SU-DHL-6 (cell line): ENCODE results near the gene NSDHL.

Source experiments
- EZH2phosphoT487 ChIP-seq: fragments of 200-600 bp; sonication (generic), shearing (Covaris generic); conservative IDR thresholded peaks from 2 replicates; pipeline ENCODE4 v1.6.1; 2018; ENCODE audit warnings: mild to moderate bottlenecking, antibody characterized with exemption, low read length, moderate library complexity, mixed read lengths
- TF ChIP-seq, protein P1 (sequence below): fragments of 200-600 bp; sonication (generic); IDR thresholded peaks from one replicate; pipeline ENCODE4 v1.5.1; 2017; ENCODE audit warnings: antibody characterized with exemption, mild to moderate bottlenecking, low read length, moderate library complexity; ENCODE audit not compliant: insufficient read depth, poor library complexity, severe bottlenecking

DNA sequence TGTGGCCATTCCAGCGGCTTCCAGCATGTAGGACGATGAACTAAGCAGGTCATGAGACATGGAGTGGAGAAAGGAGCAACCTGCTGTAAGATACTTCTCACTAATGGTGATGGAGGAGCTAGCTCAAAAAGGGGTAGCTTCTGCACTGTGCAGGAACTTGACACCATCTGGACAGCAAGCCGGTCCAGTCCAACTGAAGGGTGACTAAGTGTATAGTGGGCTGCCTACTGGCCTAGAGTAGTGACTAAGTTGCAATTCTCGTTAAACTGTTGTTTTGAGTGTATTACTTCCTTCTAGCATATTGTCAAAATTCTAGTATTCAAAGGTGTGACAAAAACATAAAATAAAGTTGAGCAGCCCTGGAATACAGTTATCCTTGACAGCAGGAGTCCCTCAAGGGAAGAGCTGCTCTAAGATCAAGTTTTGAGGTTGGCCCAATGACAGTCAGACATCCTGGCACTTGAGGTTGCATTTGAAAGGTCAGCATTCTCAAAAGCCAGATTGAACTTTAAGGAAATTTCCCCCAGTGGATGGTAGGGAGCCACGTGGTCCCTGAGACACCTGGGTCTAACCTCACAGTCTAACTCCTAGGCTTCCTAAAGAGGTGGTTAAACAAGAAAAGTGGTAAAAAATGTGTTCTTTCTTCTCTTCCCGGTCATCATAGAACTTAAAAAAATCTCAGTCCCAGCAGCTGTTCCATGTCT lies 8.3 kb upstream of the NSDHL start:
- TF ChIP-seq, protein P1, sequence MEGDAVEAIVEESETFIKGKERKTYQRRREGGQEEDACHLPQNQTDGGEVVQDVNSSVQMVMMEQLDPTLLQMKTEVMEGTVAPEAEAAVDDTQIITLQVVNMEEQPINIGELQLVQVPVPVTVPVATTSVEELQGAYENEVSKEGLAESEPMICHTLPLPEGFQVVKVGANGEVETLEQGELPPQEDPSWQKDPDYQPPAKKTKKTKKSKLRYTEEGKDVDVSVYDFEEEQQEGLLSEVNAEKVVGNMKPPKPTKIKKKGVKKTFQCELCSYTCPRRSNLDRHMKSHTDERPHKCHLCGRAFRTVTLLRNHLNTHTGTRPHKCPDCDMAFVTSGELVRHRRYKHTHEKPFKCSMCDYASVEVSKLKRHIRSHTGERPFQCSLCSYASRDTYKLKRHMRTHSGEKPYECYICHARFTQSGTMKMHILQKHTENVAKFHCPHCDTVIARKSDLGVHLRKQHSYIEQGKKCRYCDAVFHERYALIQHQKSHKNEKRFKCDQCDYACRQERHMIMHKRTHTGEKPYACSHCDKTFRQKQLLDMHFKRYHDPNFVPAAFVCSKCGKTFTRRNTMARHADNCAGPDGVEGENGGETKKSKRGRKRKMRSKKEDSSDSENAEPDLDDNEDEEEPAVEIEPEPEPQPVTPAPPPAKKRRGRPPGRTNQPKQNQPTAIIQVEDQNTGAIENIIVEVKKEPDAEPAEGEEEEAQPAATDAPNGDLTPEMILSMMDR: no peak
- TF ChIP-seq EZH2phosphoT487: no peak
